A549 (cell line): Measurements from ENCODE around the gene CRYZL1. TPM values are rescaled to one million over a fixed set of nuclear protein-coding genes. Genes with fewer than 3 reads are reported as not detected.

Experiments
- ATAC-seq, 2 experiments: fragments of 200-7000 bp in 1 of 2; fragments of >200 bp in 1 of 2; cut with Nextera tagmentation in 1 of 2; cut with Tn5 transposase in 1 of 2; 3 replicates each; pipeline versions ENCODE4 v1.8.0 to v1.9.1; 2018 to 2020; ENCODE audit warnings: mild to moderate bottlenecking in 1 of 2, moderate library complexity in 1 of 2
- CTCF ChIA-PET: fragments of 300-600 bp; sonication (Branson Sonifier 250); formaldehyde crosslinking; extraction: SDS; loops from one replicate; lab custom pipeline; 2021; ENCODE audit warnings: antibody characterized with exemption, inconsistent platforms; lab: Yijun Ruan, JAX
- POLR2A ChIA-PET: fragments of 350-600 bp; formaldehyde crosslinking; extraction: SDS; loops from one replicate; lab custom pipeline; 2021; ENCODE audit warnings: antibody characterized with exemption, inconsistent platforms; lab: Yijun Ruan, JAX
- DNase-seq, 2 experiments: peaks; one replicate each; pipeline versions ENCODE4 v3.0.0 to v3.0.0-alpha.2; 2011 to 2016; ENCODE audit warnings: low read depth in 1 of 2, low spot score in 1 of 2
- FAIRE-seq: peaks from 2 replicates; lab custom pipeline; 2011; peaks lifted over from hg19 to GRCh38; lab: Jason Lieb, UNC
- H3K27ac ChIP-seq, 2 experiments: fragments of >200 bp; sonication (Bioruptor Twin); formaldehyde crosslinking; 3 replicates each; pipeline ENCODE4 v1.5.1; 2016 to 2017
- H3K4me1 ChIP-seq: fragments of >200 bp; sonication (Bioruptor Twin); formaldehyde crosslinking; 3 replicates; pipeline ENCODE4 v1.6.1; 2016
- H3K4me2 ChIP-seq: fragments of >200 bp; sonication (Bioruptor Twin); formaldehyde crosslinking; 3 replicates; pipeline ENCODE4 v1.6.1; 2016
- H3K4me3 ChIP-seq: fragments of >200 bp; sonication (Bioruptor Twin); formaldehyde crosslinking; 3 replicates; pipeline ENCODE4 v1.5.1; 2016
- H3K9me3 ChIP-seq: fragments of >200 bp; sonication (Bioruptor Twin); formaldehyde crosslinking; 3 replicates; pipeline ENCODE4 v1.6.1; 2016
- CBX2 ChIP-seq: fragments of 200-600 bp; sonication (generic); IDR thresholded peaks from 2 replicates; pipeline ENCODE4 v1.6.1; 2016; ENCODE audit warnings: low read depth, mild to moderate bottlenecking, borderline replicate concordance
- CBX8 ChIP-seq: fragments of 200-600 bp; sonication (generic); IDR thresholded peaks from 2 replicates; pipeline ENCODE4 v1.6.1; 2016
- CHD2 ChIP-seq: fragments of 150-350 bp; IDR thresholded peaks from 2 replicates; pipeline ENCODE4 v1.6.1; 2014; ENCODE audit warnings: low read length; ENCODE audit not compliant: partially characterized antibody
- CHD4 ChIP-seq: fragments of 200-600 bp; sonication (generic); IDR thresholded peaks from 2 replicates; pipeline ENCODE4 v1.6.1; 2016; ENCODE audit warnings: antibody characterized with exemption, mild to moderate bottlenecking, borderline replicate concordance
- CTCF ChIP-seq: fragments of >200 bp; sonication (Bioruptor Twin); formaldehyde crosslinking; IDR thresholded peaks from 3 replicates; pipeline ENCODE4 v1.5.1; 2016
- ELK1 ChIP-seq: fragments of 150-350 bp; IDR thresholded peaks from 2 replicates; pipeline ENCODE4 v1.6.1; 2014; ENCODE audit warnings: low read depth, mild to moderate bottlenecking, low read length
- EP300 ChIP-seq, 2 experiments: fragments of >200 bp; sonication (Bioruptor Twin); formaldehyde crosslinking; IDR thresholded peaks; 2 replicates in 1 of 2; 3 replicates in 1 of 2; pipeline ENCODE4 v1.6.1; 2016 to 2017
- FOSB ChIP-seq: fragments of 250-450 bp; sonication (Bioruptor Pico); IDR thresholded peaks from 2 replicates; pipeline ENCODE4 v1.5.0; 2020; ENCODE audit warnings: mild to moderate bottlenecking, moderate library complexity
- FOXS1 ChIP-seq: fragments of 250-450 bp; sonication (Bioruptor Pico); IDR thresholded peaks from 2 replicates; pipeline ENCODE4 v1.5.0; 2020; ENCODE audit warnings: mild to moderate bottlenecking, moderate library complexity
- HES2 ChIP-seq: fragments of >200 bp; sonication (Bioruptor Twin); formaldehyde crosslinking; IDR thresholded peaks from 2 replicates; pipeline ENCODE4 v1.6.1; 2016
- HEYL ChIP-seq: fragments of 250-450 bp; sonication (Bioruptor Pico); IDR thresholded peaks from 2 replicates; pipeline ENCODE4 v1.8.0; 2021; ENCODE audit warnings: mild to moderate bottlenecking, moderate library complexity
- JUN ChIP-seq, 2 experiments: fragments of >200 bp; sonication (Bioruptor Twin); formaldehyde crosslinking; IDR thresholded peaks; 2 replicates in 1 of 2; 3 replicates in 1 of 2; pipeline ENCODE4 v1.6.1; 2016 to 2017
- KDM1A ChIP-seq: fragments of 200-600 bp; sonication (generic); IDR thresholded peaks from 2 replicates; pipeline ENCODE4 v1.6.1; 2016; ENCODE audit warnings: low read depth, mild to moderate bottlenecking
- MAZ ChIP-seq: fragments of 150-350 bp; IDR thresholded peaks from 2 replicates; pipeline ENCODE4 v1.6.1; 2014; ENCODE audit warnings: antibody characterized with exemption, low read depth, low read length, borderline replicate concordance
- MYC ChIP-seq: IDR thresholded peaks from 2 replicates; pipeline ENCODE4 v1.6.1; 2012; ENCODE audit warnings: mild to moderate bottlenecking, inconsistent platforms, low read length, improper control_type of control experiment, borderline replicate concordance
- NPAS2 ChIP-seq: fragments of 250-450 bp; sonication (Bioruptor Pico); IDR thresholded peaks from 2 replicates; pipeline ENCODE4 v1.8.0; 2022; ENCODE audit warnings: mild to moderate bottlenecking, moderate library complexity, borderline replicate concordance
- NR3C1 ChIP-seq: fragments of >200 bp; sonication (Bioruptor Twin); formaldehyde crosslinking; IDR thresholded peaks from 3 replicates; pipeline ENCODE4 v1.6.1; 2017
- PBX3 ChIP-seq: IDR thresholded peaks from 2 replicates; pipeline ENCODE4 v1.6.1; 2012
- RNF2 ChIP-seq: fragments of 200-600 bp; sonication (generic); IDR thresholded peaks from 2 replicates; pipeline ENCODE4 v1.6.1; 2016; ENCODE audit warnings: low read depth, mild to moderate bottlenecking, antibody characterized with exemption, moderate library complexity, borderline replicate concordance
- SMC3 ChIP-seq: fragments of >200 bp; sonication (Bioruptor Twin); formaldehyde crosslinking; IDR thresholded peaks from 3 replicates; pipeline ENCODE4 v1.6.1; 2018; ENCODE audit warnings: inconsistent platforms
- SREBF2 ChIP-seq: fragments of 450-650 bp; IDR thresholded peaks from 2 replicates; pipeline ENCODE4 v1.6.1; 2014; ENCODE audit warnings: mild to moderate bottlenecking, moderate library complexity
- TP53 ChIP-seq: fragments of 250-450 bp; sonication (Bioruptor Pico); IDR thresholded peaks from 2 replicates; pipeline ENCODE4 v1.5.0; 2021; ENCODE audit warnings: mild to moderate bottlenecking, moderate library complexity
- WGBS: methylation state at CpG from one replicate; pipeline ENCODE4 v1.1.6; 2017; ENCODE audit errors: missing lambda C conversion rate; 5-methylcytosine and 5-hydroxymethylcytosine counted together
- polyA plus RNA-seq, 4 experiments: library from polyadenylated mRNA; depleted of rRNA in 3 of 4; stranded (reverse); fragments of >200 nt; fragmentation: RNase III in 1 of 4; extraction: RNeasy Plus Mini Kit Qiagen cat#74134 plus additional on column Dnase treatment in 1 of 4; gene quantifications; 2 replicates in 3 of 4; 3 replicates in 1 of 4; pipeline ENCODE4 v1.2.3, GENCODE V29; 2011 to 2017
- TF ChIP-seq, protein P1 (sequence below): fragments of 250-450 bp; sonication (Bioruptor Pico); IDR thresholded peaks from 2 replicates; pipeline ENCODE4 v1.5.0; 2021; ENCODE audit warnings: mild to moderate bottlenecking, moderate library complexity, borderline replicate concordance
- TF ChIP-seq, protein P2 (sequence below): fragments of 200-600 bp; sonication (generic); IDR thresholded peaks from 2 replicates; pipeline ENCODE4 v1.6.1; 2016; ENCODE audit warnings: antibody characterized with exemption, mild to moderate bottlenecking, moderate library complexity
- TF ChIP-seq, protein P3 (sequence below): IDR thresholded peaks from 2 replicates; pipeline ENCODE4 v1.6.1; 2012; ENCODE audit warnings: low read depth, borderline replicate concordance

The CRYZL1 gene
- polyA plus RNA-seq, 2 of the 4 experiments (the other 2 are of a cell fraction), result 15.2 to 38.9 TPM

DNA sequence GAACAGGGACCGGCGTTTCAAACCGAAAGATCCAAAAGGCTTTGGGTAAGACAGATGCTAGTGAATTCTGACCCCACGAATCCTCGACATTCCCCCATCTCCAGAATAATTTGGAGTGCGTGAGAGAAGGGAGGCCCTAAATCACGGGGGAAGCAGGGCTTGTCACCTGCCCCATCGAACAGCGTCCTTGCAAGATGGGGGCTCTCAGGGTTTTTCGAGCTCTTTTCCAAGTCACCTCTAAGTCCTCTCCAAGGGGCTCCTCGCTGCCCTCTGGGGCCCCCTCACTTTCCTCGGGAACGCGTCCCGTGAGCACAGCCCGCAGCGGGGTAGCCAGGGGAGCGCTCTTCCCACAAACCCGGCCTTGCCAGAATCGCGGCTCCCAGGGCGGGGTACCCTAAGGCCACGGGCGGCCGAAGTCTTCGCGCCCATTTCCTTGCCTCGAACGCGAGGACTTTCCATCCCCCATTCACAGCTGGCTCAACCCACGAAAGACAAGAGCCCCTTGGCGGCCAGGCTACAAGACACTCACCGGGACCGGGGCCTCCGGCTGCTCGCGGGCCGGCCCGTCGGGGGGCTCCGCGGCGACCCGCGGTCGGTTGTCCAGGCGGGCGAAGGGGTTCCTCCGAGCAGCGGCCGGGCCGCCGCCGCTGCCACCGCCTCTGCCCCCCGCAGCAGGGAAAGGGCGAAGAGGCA lies 53.6 kb downstream of the CRYZL1 start:
- H3K4me3 ChIP-seq, result peak overlapping the region; percentile 89
- H3K27ac ChIP-seq, result peak overlapping the region; percentile 92 to 96
- DNase-seq, result peak; percentile 11 to 23
- peaks cover 19% of the 10 kb centered on the region for H3K4me1 ChIP-seq
- H3K9me3 ChIP-seq, result no peaks in the 10 kb centered on the region
- WGBS, result 1% methylated on average over 5 of the region's 57 CpGs
- ChIA-PET CTCF (interaction anchor here (0.7 to 4.2 kb wide), 2 partner anchors 14 to 18 kb away, joined by 3 to 19 read pairs; no protein-coding TSS in a partner anchor), POLR2A (interaction anchor here (0.6 to 1.8 kb wide), 12 partner anchors 9 to 987 kb away, joined by 3 to 9 read pairs (median 4); partner anchors contain the start of genes DNAJC28, GART, SON and TMEM50B)
- no peak for TF ChIP-seq KDM1A
- no peak for TF ChIP-seq CBX2
- no peak for TF ChIP-seq NPAS2
- TF ChIP-seq CBX8, result no peak
- TF ChIP-seq CHD2, result no peak
- no peak for TF ChIP-seq MAZ
- no peak for TF ChIP-seq SMC3
- no peak for TF ChIP-seq SREBF2
- no peak for TF ChIP-seq PBX3
- TF ChIP-seq CHD4, result no peak
- TF ChIP-seq ELK1, result no peak
- TF ChIP-seq RNF2, result no peak
- TF ChIP-seq TP53 (CRISPR knock-in tag), result no peak
- no peak for TF ChIP-seq FOXS1
- H3K4me2 ChIP-seq, result peak overlapping the region; percentile 92
- ATAC-seq, result peak; percentile 62 to 75
- FAIRE-seq, result no peak

- Histone ChIP-seq H3K4me3 (peak overlapping the region; percentile 89; the same call in 2 of the 3 replicates), H3K27ac (no peak overlapping the region), H3K4me1 (peaks cover 19% of the 10 kb centered on the region), H3K4me2 (peak overlapping the region; percentile 92), H3K9me3 (no peaks in the 10 kb centered on the region)
- no peak for DNase-seq
- CTCF ChIA-PET, result no interaction called here
- 75% methylated on average over 6 of the region's 6 CpGs for WGBS
- POLR2A ChIA-PET, result no interaction called here
- FAIRE-seq, result no peak
- ATAC-seq, result no peak
- TF ChIP-seq EP300 (IDR thresholded peaks at IDR 0.05), result no peak
- TF ChIP-seq, protein P1, sequence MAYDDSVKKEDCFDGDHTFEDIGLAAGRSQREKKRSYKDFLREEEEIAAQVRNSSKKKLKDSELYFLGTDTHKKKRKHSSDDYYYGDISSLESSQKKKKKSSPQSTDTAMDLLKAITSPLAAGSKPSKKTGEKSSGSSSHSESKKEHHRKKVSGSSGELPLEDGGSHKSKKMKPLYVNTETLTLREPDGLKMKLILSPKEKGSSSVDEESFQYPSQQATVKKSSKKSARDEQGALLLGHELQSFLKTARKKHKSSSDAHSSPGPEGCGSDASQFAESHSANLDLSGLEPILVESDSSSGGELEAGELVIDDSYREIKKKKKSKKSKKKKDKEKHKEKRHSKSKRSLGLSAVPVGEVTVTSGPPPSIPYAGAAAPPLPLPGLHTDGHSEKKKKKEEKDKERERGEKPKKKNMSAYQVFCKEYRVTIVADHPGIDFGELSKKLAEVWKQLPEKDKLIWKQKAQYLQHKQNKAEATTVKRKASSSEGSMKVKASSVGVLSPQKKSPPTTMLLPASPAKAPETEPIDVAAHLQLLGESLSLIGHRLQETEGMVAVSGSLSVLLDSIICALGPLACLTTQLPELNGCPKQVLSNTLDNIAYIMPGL (CRISPR knock-in tag), result no peak
- no peak for TF ChIP-seq FOSB (CRISPR knock-in tag)
- TF ChIP-seq NR3C1, result no peak
- TF ChIP-seq, protein P2, sequence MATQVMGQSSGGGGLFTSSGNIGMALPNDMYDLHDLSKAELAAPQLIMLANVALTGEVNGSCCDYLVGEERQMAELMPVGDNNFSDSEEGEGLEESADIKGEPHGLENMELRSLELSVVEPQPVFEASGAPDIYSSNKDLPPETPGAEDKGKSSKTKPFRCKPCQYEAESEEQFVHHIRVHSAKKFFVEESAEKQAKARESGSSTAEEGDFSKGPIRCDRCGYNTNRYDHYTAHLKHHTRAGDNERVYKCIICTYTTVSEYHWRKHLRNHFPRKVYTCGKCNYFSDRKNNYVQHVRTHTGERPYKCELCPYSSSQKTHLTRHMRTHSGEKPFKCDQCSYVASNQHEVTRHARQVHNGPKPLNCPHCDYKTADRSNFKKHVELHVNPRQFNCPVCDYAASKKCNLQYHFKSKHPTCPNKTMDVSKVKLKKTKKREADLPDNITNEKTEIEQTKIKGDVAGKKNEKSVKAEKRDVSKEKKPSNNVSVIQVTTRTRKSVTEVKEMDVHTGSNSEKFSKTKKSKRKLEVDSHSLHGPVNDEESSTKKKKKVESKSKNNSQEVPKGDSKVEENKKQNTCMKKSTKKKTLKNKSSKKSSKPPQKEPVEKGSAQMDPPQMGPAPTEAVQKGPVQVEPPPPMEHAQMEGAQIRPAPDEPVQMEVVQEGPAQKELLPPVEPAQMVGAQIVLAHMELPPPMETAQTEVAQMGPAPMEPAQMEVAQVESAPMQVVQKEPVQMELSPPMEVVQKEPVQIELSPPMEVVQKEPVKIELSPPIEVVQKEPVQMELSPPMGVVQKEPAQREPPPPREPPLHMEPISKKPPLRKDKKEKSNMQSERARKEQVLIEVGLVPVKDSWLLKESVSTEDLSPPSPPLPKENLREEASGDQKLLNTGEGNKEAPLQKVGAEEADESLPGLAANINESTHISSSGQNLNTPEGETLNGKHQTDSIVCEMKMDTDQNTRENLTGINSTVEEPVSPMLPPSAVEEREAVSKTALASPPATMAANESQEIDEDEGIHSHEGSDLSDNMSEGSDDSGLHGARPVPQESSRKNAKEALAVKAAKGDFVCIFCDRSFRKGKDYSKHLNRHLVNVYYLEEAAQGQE, result no peak
- TF ChIP-seq MYC, result no peak
- TF ChIP-seq JUN (IDR thresholded peaks at IDR 0.05), result no peak
- TF ChIP-seq HES2, result no peak
- TF ChIP-seq HEYL (CRISPR knock-in tag), result no peak
- TF ChIP-seq PBX3, result no peak
- TF ChIP-seq, protein P3, sequence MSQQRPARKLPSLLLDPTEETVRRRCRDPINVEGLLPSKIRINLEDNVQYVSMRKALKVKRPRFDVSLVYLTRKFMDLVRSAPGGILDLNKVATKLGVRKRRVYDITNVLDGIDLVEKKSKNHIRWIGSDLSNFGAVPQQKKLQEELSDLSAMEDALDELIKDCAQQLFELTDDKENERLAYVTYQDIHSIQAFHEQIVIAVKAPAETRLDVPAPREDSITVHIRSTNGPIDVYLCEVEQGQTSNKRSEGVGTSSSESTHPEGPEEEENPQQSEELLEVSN, result no peak
- no peak for TF ChIP-seq CTCF
Observed at GRCh38 chr21:33586927-33587326, 54.6 kb downstream of the CRYZL1 start.
